OCI-LY7 (cell line): ENCODE data around the gene CDC34.

Source experiments
- CTCF ChIP-seq: fragments of 200-600 bp; sonication (generic); conservative IDR thresholded peaks from 2 replicates; pipeline ENCODE4 v1.5.1; 2014; ENCODE audit warnings: mild to moderate bottlenecking, antibody characterized with exemption, low read length, moderate library complexity, mixed read lengths
- EZH2phosphoT487 ChIP-seq: fragments of 200-600 bp; sonication (generic); IDR thresholded peaks from 2 replicates; pipeline ENCODE4 v1.6.1; 2018; ENCODE audit warnings: low read depth, borderline replicate concordance, mild to moderate bottlenecking, mixed run types, antibody characterized with exemption, low read length, moderate library complexity, mixed read lengths

GRCh38 chr19:493391-494170 is 38.0 kb upstream of the CDC34 start:
- TF ChIP-seq CTCF = no peak
- no peak for TF ChIP-seq EZH2phosphoT487
